GM21737 (cell line): ENCODE results near the gene ATIC.

Experiments
- ATAC-seq: cut with Tn5 transposase; IDR thresholded peaks from one replicate; pipeline ENCODE4 v1.9.1; 2021; ENCODE audit warnings: mild to moderate bottlenecking, moderate library complexity; ENCODE audit not compliant: unreplicated experiment

Gene ATIC

GRCh38 chr2:215374642-215375466 lies 63.0 kb downstream of the ATIC start:
- no peak for ATAC-seq

GRCh38 chr2:215375467-215375830 lies 63.6 kb downstream of the ATIC start:
- ATAC-seq: no peak

- no peak for ATAC-seq
These were observed 64.4 kb downstream of the ATIC start for GRCh38 chr2:215376103-215376780.

GRCh38 chr2:215377283-215377682 lies 65.4 kb downstream of the ATIC start:
- ATAC-seq: no peak

GRCh38 chr2:215378045-215378444 lies 66.2 kb downstream of the ATIC start:
- no peak for ATAC-seq

GRCh38 chr2:215379039-215379438 lies 67.2 kb downstream of the ATIC start:
- ATAC-seq: no peak

GRCh38 chr2:215379948-215380347 lies 68.1 kb downstream of the ATIC start:
- ATAC-seq: no peak

- no peak for ATAC-seq
These were observed 68.8 kb downstream of the ATIC start for GRCh38 chr2:215380699-215381098.

- ATAC-seq: no peak
These were observed 70.2 kb downstream of the ATIC start for GRCh38 chr2:215382011-215382410.

- ATAC-seq: no peak
These were observed 70.6 kb downstream of the ATIC start for GRCh38 chr2:215382480-215382879.

- no peak for ATAC-seq
These were observed 71.9 kb downstream of the ATIC start for GRCh38 chr2:215383652-215384279.

GRCh38 chr2:215384710-215385109 lies 72.9 kb downstream of the ATIC start:
- no peak for ATAC-seq

GRCh38 chr2:215386566-215386965 lies 74.7 kb downstream of the ATIC start:
- no peak for ATAC-seq

GRCh38 chr2:215388002-215388728 lies 76.3 kb downstream of the ATIC start:
- no peak for ATAC-seq

GRCh38 chr2:215390550-215390913 lies 78.7 kb downstream of the ATIC start:
- ATAC-seq: no peak

- no peak for ATAC-seq
These were observed 79.7 kb downstream of the ATIC start for GRCh38 chr2:215391531-215391930.

- no peak for ATAC-seq
These were observed 80.3 kb downstream of the ATIC start for GRCh38 chr2:215392164-215392563.

GRCh38 chr2:215392687-215393270 lies 80.9 kb downstream of the ATIC start:
- no peak for ATAC-seq

GRCh38 chr2:215394102-215394805 lies 82.4 kb downstream of the ATIC start:
- no peak for ATAC-seq

GRCh38 chr2:215395687-215396460 lies 84.0 kb downstream of the ATIC start:
- no peak for ATAC-seq
